ENCODE results near the gene PLEKHB2. TPM values are rescaled to one million over a fixed set of nuclear protein-coding genes. Genes with fewer than 3 reads are reported as not detected.

PLEKHB2 gene
- total and polyA plus RNA-seq, 2 of the 8 experiments (the other 6 are each of a cell fraction or from before 2014, with no cell fraction given) = 42.4 to 54.8 TPM

- TF ChIP-seq CHD1 (IDR thresholded peaks at IDR 0.05; ENCODE audit: low read depth, low read length) = no peak
These were observed 19.5 kb upstream of the PLEKHB2 start (continued) for GRCh38 chr2:131085646-131086045.
